ENCODE results near the gene MPIG6B.

- TF ChIP-seq, protein P1, sequence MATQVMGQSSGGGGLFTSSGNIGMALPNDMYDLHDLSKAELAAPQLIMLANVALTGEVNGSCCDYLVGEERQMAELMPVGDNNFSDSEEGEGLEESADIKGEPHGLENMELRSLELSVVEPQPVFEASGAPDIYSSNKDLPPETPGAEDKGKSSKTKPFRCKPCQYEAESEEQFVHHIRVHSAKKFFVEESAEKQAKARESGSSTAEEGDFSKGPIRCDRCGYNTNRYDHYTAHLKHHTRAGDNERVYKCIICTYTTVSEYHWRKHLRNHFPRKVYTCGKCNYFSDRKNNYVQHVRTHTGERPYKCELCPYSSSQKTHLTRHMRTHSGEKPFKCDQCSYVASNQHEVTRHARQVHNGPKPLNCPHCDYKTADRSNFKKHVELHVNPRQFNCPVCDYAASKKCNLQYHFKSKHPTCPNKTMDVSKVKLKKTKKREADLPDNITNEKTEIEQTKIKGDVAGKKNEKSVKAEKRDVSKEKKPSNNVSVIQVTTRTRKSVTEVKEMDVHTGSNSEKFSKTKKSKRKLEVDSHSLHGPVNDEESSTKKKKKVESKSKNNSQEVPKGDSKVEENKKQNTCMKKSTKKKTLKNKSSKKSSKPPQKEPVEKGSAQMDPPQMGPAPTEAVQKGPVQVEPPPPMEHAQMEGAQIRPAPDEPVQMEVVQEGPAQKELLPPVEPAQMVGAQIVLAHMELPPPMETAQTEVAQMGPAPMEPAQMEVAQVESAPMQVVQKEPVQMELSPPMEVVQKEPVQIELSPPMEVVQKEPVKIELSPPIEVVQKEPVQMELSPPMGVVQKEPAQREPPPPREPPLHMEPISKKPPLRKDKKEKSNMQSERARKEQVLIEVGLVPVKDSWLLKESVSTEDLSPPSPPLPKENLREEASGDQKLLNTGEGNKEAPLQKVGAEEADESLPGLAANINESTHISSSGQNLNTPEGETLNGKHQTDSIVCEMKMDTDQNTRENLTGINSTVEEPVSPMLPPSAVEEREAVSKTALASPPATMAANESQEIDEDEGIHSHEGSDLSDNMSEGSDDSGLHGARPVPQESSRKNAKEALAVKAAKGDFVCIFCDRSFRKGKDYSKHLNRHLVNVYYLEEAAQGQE (IDR thresholded peaks at IDR 0.05; ENCODE audit: low read depth), result no peak
- TF ChIP-seq EP300 (IDR thresholded peaks at IDR 0.05; ENCODE audit: borderline replicate concordance), result no peak
- TF ChIP-seq MAX (IDR thresholded peaks at IDR 0.05), result no peak
- TF ChIP-seq CREB1 (IDR thresholded peaks at IDR 0.05; ENCODE audit: low read depth), result no peak
- no peak for TF ChIP-seq EGR1 (IDR thresholded peaks at IDR 0.05)
- TF ChIP-seq ZBTB7A (IDR thresholded peaks at IDR 0.05; ENCODE audit: low read depth), result no peak
- TF ChIP-seq TAF1 (IDR thresholded peaks at IDR 0.05; ENCODE audit: low read depth), result no peak
- no peak for TF ChIP-seq FOXM1 (IDR thresholded peaks at IDR 0.05; ENCODE audit: borderline replicate concordance, low read depth)
- no peak for TF ChIP-seq RAD21 (IDR thresholded peaks at IDR 0.05; ENCODE audit: low read depth)
- no peak for TF ChIP-seq YY1 (IDR thresholded peaks at IDR 0.05; ENCODE audit: low read depth)
- TF ChIP-seq CEBPB (IDR thresholded peaks at IDR 0.05), result no peak
- TF ChIP-seq USF1 (IDR thresholded peaks at IDR 0.05), result no peak
- TF ChIP-seq TEAD4 (IDR thresholded peaks at IDR 0.05), result no peak
- no peak for TF ChIP-seq TCF12 (IDR thresholded peaks at IDR 0.05; ENCODE audit: low read depth)
Observed at GRCh38 chr6:31690231-31691077, 32.7 kb upstream of the MPIG6B start.
